DMS 273 (cell line): ENCODE results near the gene APOC1.
"Not testable (repeated sequence)": the region's sequence is repeated elsewhere in the genome, so short reads cannot be mapped to it uniquely, and the experiment has no call there.

Experiments
- DNase-seq: peaks from one replicate; lab custom pipeline; 2025; ENCODE audit not compliant: unreplicated experiment; lab: John Stamatoyannopoulos, UW

The APOC1 gene

GRCh38 chr19:44912854-44913253 is 1.6 kb upstream of the APOC1 start:
- peak; percentile 96 for DNase-seq

- peak; percentile 66 for DNase-seq
Measured at GRCh38 chr19:44913512-44914432, 636 bp upstream of the APOC1 start.

- no peak for DNase-seq
Measured at GRCh38 chr19:44924243-44924725, 9.9 kb downstream of the APOC1 start.

- peak; percentile 71 for DNase-seq
Measured at GRCh38 chr19:44925114-44925891, 10.9 kb downstream of the APOC1 start.

- DNase-seq, result not testable (repeated sequence)
Measured at GRCh38 chr19:44926245-44927077, 12.1 kb downstream of the APOC1 start.

- peak; percentile 71 for DNase-seq
Measured at GRCh38 chr19:44927746-44928145, 13.3 kb downstream of the APOC1 start.

- no peak for DNase-seq
Measured at GRCh38 chr19:44930088-44930487, 15.7 kb downstream of the APOC1 start.

- DNase-seq, result no peak
Measured at GRCh38 chr19:44931541-44931940, 17.1 kb downstream of the APOC1 start.

GRCh38 chr19:44939668-44940067 is 25.3 kb downstream of the APOC1 start:
- no peak for DNase-seq

- DNase-seq, result no peak
Measured at GRCh38 chr19:44942067-44942571, 27.7 kb downstream of the APOC1 start, which contains the start of gene APOC4. Gene APOC4 (plus strand): TSS chr19:44942237. CDS start chr19:44942278, 41 bp downstream.

GRCh38 chr19:44943801-44944249 is 29.4 kb downstream of the APOC1 start:
- DNase-seq, result no peak

- DNase-seq, result no peak
Measured at GRCh38 chr19:44947041-44947581, 32.7 kb downstream of the APOC1 start.

GRCh38 chr19:44948237-44948636 is 33.8 kb downstream of the APOC1 start:
- peak; percentile 25 for DNase-seq

- DNase-seq, result peak; percentile 74
Measured at GRCh38 chr19:44948763-44949374, 34.5 kb downstream of the APOC1 start.

GRCh38 chr19:44949550-44949949 is 35.1 kb downstream of the APOC1 start:
- no peak for DNase-seq

GRCh38 chr19:44951179-44952159 is 37.1 kb downstream of the APOC1 start:
- DNase-seq, result peak; percentile 92

- no peak for DNase-seq
Measured at GRCh38 chr19:44954278-44954648, 39.9 kb downstream of the APOC1 start.

GRCh38 chr19:44954649-44955504 is 40.5 kb downstream of the APOC1 start, which contains the start of gene CLPTM1:
Gene CLPTM1 (plus strand): TSS chr19:44955380. CDS start chr19:44955396, 16 bp downstream.
- DNase-seq, result peak; percentile 99
